Right cardiac atrium (tissue), 5 donors: ENCODE data around the gene CACNG4. TPM values are rescaled to one million over a fixed set of nuclear protein-coding genes. Genes with fewer than 3 reads are reported as not detected.

Experiments used
- ATAC-seq, 2 donors: fragments of 200-7000 bp; cut with Tn5 transposase; one replicate each; pipeline versions ENCODE4 v1.8.0 to v1.9.1; 2020; ENCODE audit warnings: moderate library complexity in 2 of 2, mild to moderate bottlenecking in 1 of 2
- DNase-seq, 3 donors: peaks; one replicate each; pipeline ENCODE4 v3.0.0-alpha.2; 2020
- H3K27ac ChIP-seq: one replicate; pipeline ENCODE4 v1.5.1; 2013; ENCODE audit warnings: mild to moderate bottlenecking, low read length, control low read depth, moderate library complexity
- H3K27me3 ChIP-seq: one replicate; pipeline ENCODE4 v1.6.1; 2013; ENCODE audit not compliant: control insufficient read depth, insufficient read depth
- H3K4me1 ChIP-seq: one replicate; pipeline ENCODE4 v1.6.1; 2013; ENCODE audit warnings: low read length; ENCODE audit not compliant: control insufficient read depth, insufficient read depth
- H3K4me3 ChIP-seq: one replicate; pipeline ENCODE4 v1.5.1; 2013; ENCODE audit warnings: low read length, control low read depth
- H3K9me3 ChIP-seq: one replicate; pipeline ENCODE4 v1.6.1; 2013; ENCODE audit warnings: low read length; ENCODE audit not compliant: control insufficient read depth
- WGBS: extraction: QIAGEN DNeasy Blood & Tissue Kit; methylation state at CpG from one replicate; pipeline ENCODE4 v1.1.7; 2013; 5-methylcytosine and 5-hydroxymethylcytosine counted together
- intact Hi-C, 4 donors: fragments of 100-400 bp; cut with DNase I; formaldehyde crosslinking; loops; one replicate each; pipeline versions ENCODE4 v1.11.0 to v1.14.0; 2022 to 2023
- polyA plus RNA-seq: library from polyadenylated mRNA; stranded (reverse); fragments of 200-250 nt; gene quantifications from one replicate; pipeline ENCODE4 v1.2.3, GENCODE V29; 2013
- total RNA-seq, 4 donors: library from RNA; stranded (reverse); fragmentation: NEBNext Ultra II Directional; extraction: Animal tissue kit (Norgen Biotek cat#: 25700); gene quantifications; one replicate each; pipeline ENCODE4 v1.2.1, GENCODE V29; 2021
- donor health status: healthy with polysubstance abuse.
- donor health status: DM: no; HTN: yes; CAD: no.
- donor health status: DM: no; HTN: no; CAD: no.
- donor health status: DM: no; HTN: yes; CAD: no; lungs with severe emphysema.
- donor health status: DM: yes; HTN: yes; CAD: no.

The CACNG4 gene
- total and polyA plus RNA-seq, 5 donors: 0.09 to 0.16 (median 0.14) TPM; not detected in 2

DNA sequence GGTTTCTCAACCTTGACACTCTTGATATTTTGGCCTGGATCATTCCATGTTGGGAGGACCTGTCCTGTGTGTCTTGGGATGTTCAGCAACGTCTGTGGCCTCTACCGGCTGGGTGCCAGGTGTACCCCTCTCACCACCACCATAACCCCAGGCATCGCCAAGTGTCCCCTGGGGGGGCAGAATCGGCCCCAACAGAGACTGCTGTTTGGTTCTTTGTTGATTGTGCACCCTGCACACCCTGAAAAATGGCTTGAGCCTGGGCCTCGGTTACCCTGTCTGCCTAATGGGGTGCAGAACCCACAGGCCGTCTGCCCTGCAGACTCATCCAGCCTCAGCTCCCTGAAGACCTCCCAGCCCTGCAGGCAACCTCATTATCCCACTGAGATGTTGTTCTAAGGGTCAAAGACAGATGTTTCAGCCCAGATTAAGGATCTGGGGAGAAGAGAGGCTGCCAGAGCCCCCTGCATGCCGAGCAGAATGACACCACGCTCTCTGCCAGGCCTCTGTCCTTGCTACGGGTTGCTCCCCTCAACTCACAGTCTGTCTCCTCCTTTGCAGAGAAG is 89.0 kb downstream of the CACNG4 start:
- Histone ChIP-seq H3K4me1 (no peaks in the 10 kb centered on the region), H3K4me3 (no peak overlapping the region), H3K27me3 (no peaks in the 10 kb centered on the region), H3K27ac (no peak overlapping the region), H3K9me3 (no peaks in the 10 kb centered on the region)
- ATAC-seq (no peak), DNase-seq (no peak)
- intact Hi-C loops: no loop called here
- 84% methylated on average over 9 of the region's 9 CpGs for WGBS

DNA sequence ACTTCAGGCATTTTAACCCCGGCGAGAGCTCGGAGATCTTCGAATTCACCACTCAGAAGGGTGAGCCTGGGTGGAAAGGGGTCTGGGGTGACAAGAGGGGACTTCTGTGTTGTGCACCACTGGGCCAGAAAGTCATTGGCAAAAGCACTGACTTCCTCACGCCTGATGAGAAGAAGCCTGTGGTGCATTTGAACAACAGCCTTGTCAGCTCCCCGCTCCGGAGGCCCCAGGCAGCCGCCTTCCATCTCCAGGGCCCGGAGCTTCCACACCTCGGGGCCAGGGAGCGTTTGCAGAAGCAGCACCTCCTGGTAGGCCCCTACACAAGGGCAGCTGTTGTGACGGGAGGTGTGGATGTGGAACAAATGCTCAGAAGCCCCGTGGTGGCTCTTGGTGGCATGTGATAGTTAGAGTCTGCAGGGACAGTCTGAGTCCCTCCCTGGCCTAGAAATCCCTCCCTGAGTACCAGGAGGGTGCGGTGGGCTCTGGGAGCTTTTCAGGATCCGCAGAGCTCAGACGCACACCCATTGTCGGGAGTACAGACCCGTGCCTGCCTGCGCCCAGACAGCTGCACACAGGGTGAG is 89.6 kb downstream of the CACNG4 start:
- intact Hi-C loops: no loop called here

DNA sequence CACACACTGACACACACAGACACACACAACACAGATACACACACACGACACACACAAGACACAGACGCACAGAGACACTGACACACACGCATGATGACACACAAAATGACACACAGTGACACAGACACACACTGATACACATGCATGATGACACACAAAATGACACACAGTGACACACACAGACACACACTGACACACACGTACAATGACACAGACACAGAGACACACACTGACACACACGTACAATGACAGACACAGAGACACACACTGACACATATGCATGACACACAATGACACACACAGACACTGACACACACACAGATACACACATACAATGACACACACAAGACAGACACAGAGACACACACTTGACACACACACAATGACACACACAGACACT is 90.1 kb downstream of the CACNG4 start:
- Histone ChIP-seq H3K4me3 (no peak overlapping the region), H3K9me3 (no peaks in the 10 kb centered on the region), H3K4me1 (no peaks in the 10 kb centered on the region), H3K27ac (no peak overlapping the region), H3K27me3 (no peaks in the 10 kb centered on the region)
- 95% methylated on average over 5 of the region's 5 CpGs for WGBS
- intact Hi-C loops: no loop called here
- DNase-seq (no peak), ATAC-seq (no peak)

More for the DNA sequence above, 89.6 kb downstream of the CACNG4 start:
- WGBS: 73% methylated on average over 19 of the region's 19 CpGs
- H3K4me1 ChIP-seq: no peaks in the 10 kb centered on the region
- no peak overlapping the region for H3K27ac ChIP-seq
- no peak overlapping the region for H3K4me3 ChIP-seq
- ATAC-seq (no peak), DNase-seq (no peak)
- no peaks in the 10 kb centered on the region for H3K27me3 ChIP-seq
- H3K9me3 ChIP-seq: no peaks in the 10 kb centered on the region

DNA sequence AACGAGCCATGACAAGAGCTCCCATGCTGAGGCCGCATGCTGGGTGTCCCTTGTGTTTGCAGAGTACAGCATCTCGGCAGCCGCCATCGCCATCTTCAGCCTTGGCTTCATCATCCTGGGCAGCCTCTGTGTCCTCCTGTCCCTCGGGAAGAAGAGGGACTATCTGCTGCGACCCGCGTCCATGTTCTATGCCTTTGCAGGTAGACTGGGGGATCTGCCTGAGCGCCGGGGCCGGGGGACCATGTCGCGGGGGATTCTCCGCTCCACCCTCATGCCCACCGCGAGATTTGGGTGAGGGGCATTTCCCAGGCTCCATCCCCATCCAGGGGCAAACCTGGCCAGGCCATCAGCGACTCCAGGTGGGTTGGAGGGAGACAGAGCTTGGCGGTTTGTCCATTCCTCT is 90.5 kb downstream of the CACNG4 start:
- intact Hi-C loops: no loop called here
- WGBS: 93% methylated on average over 19 of the region's 19 CpGs
- H3K27me3 ChIP-seq: no peaks in the 10 kb centered on the region
- H3K4me1 ChIP-seq: no peaks in the 10 kb centered on the region
- no peaks in the 10 kb centered on the region for H3K9me3 ChIP-seq
- ATAC-seq: no peak
- H3K27ac ChIP-seq: no peak overlapping the region
- no peak overlapping the region for H3K4me3 ChIP-seq
- no peak for DNase-seq

DNA sequence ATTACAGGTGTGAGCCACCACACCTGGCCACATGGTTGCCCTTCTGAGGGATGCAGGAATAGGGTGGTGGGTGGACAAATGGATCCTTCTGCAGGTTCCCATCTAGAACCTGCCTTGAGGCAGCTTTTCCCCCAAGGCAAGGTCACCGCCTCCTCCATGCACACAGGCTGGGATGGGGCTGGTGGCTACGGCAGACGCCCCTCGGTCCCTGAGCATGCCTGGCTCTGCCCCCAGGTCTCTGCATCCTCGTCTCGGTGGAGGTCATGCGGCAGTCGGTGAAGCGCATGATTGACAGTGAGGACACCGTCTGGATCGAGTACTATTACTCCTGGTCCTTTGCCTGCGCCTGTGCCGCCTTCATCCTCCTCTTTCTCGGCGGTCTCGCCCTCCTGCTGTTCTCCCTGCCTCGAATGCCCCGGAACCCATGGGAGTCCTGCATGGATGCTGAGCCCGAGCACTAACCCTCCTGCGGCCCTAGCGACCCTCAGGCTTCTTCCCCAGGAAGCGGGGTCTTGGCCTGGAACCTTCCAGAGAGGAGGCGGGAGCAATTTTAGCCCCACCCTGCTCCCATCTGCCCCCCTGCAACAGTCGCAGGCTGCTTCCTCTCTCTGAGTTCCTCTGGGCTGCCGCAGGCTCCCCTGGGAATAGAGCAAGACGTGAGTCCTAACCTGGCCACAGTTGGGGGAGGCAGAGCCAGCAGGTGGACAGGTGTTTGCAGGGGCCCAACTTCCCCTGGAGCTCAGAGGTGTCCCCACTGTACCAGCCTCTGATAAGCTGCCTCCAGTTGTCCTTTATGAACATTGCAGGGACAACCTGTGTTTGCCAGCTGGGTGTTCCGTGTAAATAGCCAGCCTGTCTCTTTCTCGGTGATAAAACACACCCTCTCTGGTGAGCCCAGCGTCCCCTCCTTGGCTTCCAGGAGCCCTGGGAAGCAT is 91.6 kb downstream of the CACNG4 start:
- Histone ChIP-seq H3K9me3 (no peaks in the 10 kb centered on the region), H3K4me1 (no peaks in the 10 kb centered on the region), H3K27me3 (no peaks in the 10 kb centered on the region), H3K27ac (no peak overlapping the region), H3K4me3 (no peak overlapping the region)
- intact Hi-C loops: no loop called here
- ATAC-seq (no peak), DNase-seq (no peak)
- 84% methylated on average over 29 of the region's 29 CpGs for WGBS

DNA sequence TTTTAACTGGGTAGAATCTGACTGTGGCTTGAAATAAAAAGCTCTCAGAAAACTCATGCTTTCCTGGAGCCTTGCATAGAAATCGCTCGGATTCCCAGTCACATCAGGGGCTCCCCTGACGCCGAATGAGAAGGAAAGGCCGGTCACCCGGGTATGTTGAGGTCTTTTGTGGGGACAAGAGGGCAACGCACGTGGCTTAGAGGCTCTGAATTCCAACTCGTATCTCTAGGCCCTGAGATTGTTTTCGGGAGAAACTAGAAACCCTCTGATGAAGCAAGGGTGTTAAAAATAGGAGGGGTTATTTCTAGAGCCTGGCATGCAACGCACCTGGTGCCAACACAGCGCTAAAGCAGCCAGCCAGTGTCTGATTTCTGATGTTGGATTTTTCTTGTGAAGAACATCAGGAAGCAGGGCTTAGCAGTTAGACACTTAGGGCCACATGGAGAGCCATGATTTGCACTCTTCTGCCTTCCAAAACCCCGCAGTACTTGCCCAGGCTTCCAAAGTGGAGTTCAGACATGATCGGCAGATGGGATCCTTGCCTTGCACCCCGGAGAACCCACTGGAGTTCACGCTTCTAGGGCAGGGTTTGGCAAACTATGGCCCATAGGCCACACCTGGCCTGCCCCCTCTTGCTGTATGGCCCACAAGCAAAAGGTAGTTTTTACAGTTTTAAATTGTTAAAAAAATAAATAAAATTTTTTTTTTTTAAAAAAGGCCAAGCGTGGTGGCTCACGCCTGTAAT is 92.4 kb downstream of the CACNG4 start:
- H3K4me3 ChIP-seq: no peak overlapping the region
- ATAC-seq: no peak
- no peaks in the 10 kb centered on the region for H3K4me1 ChIP-seq
- H3K27me3 ChIP-seq: no peaks in the 10 kb centered on the region
- DNase-seq: no peak
- no peaks in the 10 kb centered on the region for H3K9me3 ChIP-seq
- intact Hi-C loops: no loop called here
- 79% methylated on average over 18 of the region's 18 CpGs for WGBS
- H3K27ac ChIP-seq: no peak overlapping the region

DNA sequence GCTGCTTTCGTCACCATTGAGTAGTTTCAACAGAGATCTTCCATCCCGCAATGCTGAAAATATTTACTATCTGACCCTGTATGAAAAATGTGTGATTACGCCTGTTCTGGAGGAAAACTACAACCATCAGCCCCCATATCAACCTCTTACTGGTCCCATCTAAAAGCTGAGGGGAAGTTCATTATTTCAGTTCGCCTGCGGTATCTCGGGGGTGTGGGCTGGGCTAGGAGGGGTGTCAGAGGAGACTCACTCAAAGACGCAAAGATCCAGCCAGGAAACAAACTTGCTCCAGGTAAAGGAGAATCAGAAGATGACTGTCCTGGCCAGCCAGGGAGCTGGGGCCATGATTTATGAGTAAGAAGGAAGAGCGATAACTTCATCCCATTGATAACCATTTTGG is 93.5 kb downstream of the CACNG4 start:
- 97% methylated on average over 8 of the region's 8 CpGs for WGBS

DNA sequence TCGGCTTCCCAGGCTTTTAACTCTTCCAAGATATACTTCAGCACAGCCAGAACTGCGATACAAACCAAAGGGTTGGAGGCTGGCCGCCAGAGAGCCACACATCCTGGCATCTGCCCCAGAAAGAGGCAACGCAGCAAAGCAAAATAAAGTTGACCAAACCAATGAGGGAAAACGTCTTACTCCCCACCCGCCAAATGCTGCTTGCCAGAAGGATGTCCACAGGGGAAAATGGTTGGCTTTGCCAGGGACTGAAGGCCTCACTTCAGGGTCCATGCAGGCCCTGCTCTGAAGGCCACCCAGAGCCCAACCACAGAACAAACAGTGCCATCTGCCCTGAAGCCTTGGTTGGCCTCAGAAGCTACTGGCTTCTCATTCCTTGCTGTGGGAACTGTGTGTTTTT is 94.9 kb downstream of the CACNG4 start:
- Histone ChIP-seq H3K27ac (no peak overlapping the region), H3K27me3 (no peaks in the 10 kb centered on the region), H3K4me3 (no peak overlapping the region), H3K9me3 (no peaks in the 10 kb centered on the region), H3K4me1 (no peaks in the 10 kb centered on the region)
- DNase-seq (peak; percentile 18 to 67 (median 51)), ATAC-seq (peak in 1 of 2 donors; percentile 37)
- 62% methylated on average over 6 of the region's 6 CpGs for WGBS
- intact Hi-C loops: no loop called here

More for the DNA sequence above, 93.5 kb downstream of the CACNG4 start:
- H3K9me3 ChIP-seq: no peaks in the 10 kb centered on the region
- ATAC-seq (no peak), DNase-seq (no peak)
- no peak overlapping the region for H3K27ac ChIP-seq
- intact Hi-C loops: no loop called here
- H3K27me3 ChIP-seq: no peaks in the 10 kb centered on the region
- no peaks in the 10 kb centered on the region for H3K4me1 ChIP-seq
- no peak overlapping the region for H3K4me3 ChIP-seq

DNA sequence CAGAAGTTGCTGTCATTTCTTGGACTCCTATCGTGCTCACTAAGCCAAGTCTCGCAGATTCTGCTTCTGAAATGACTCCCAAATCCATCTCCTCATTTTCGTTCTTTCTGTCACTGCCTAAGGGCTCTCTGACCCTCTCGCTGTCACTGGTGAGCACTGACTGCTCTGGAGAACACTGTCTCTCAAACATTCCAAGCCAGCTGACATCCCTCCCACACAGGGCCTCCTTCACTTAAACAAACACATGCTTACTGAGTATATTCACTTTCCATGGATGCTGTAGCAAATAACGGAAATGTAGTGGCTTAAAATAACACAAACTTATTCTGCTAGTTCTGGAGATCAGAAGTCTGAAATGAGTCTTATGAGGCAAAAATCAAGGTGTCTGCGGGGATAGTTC is 98.6 kb downstream of the CACNG4 start:
- WGBS: 76% methylated on average over 6 of the region's 6 CpGs
- no peak for DNase-seq
- intact Hi-C loops: no loop called here

DNA sequence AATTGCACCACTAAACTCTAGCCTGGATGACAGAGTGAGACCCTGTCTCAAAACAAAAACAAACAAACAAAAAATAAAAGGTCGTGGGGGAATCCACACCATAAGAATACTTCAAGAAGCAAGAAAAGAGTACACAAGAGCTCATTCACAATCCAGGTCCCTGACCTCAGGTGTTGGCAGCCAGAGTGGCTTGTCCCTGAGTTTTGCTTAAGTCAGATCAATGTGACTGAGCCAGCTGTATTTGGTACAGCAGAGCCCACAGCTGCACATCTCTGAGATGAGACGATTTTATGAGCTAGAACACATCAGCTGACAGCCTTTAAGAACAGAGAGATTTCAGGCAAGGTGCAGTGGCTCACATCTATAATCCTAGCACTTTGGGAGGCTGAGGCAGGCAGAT is 102.2 kb downstream of the CACNG4 start:
- ATAC-seq: no peak
- no peak overlapping the region for H3K4me3 ChIP-seq
- 59% methylated on average over 2 of the region's 2 CpGs for WGBS
- no peak overlapping the region for H3K27ac ChIP-seq
- no peaks in the 10 kb centered on the region for H3K27me3 ChIP-seq
- no peaks in the 10 kb centered on the region for H3K4me1 ChIP-seq
- no peaks in the 10 kb centered on the region for H3K9me3 ChIP-seq
- intact Hi-C loops: no loop called here
- no peak for DNase-seq

More for the DNA sequence above, 98.6 kb downstream of the CACNG4 start:
- Histone ChIP-seq H3K27ac (no peak overlapping the region), H3K4me3 (no peak overlapping the region), H3K27me3 (no peaks in the 10 kb centered on the region), H3K9me3 (no peaks in the 10 kb centered on the region), H3K4me1 (no peaks in the 10 kb centered on the region)
- no peak for ATAC-seq
